22Rv1 (cell line): ENCODE data around the gene SAMD3.

Experiments
- CTCF ChIP-seq: fragments of 450-650 bp; IDR thresholded peaks from 2 replicates; pipeline ENCODE4 v1.5.1; 2017; ENCODE audit warnings: mild to moderate bottlenecking
- ZFX ChIP-seq: fragments of 450-650 bp; IDR thresholded peaks from 2 replicates; pipeline ENCODE4 v1.6.1; 2017; ENCODE audit warnings: antibody characterized with exemption, borderline replicate concordance

GRCh38 chr6:130156908-130157307 lies 65.8 kb downstream of the SAMD3 start:
- TF ChIP-seq CTCF (no peak), ZFX (no peak)
